ENCODE results near the gene VWA8.

The VWA8 gene

DNA sequence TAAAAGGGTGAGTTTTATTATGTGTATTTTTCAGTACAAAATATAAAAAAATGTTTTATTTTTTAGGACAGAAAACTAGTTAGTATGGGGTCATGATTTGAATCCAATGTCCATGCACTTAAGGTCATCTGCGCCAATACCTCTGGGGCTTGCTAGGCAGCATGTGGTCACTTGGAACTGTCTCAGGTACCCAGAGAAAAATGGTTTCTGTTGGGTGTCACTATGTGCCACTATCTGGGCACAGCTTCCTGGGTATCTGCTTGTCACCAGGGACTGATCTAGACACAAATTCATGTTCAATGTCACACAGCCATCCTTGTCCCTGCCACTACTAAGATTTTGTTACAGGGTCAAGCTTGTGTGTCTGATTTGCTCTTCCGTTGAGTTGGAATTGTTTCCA lies 403.2 kb downstream of the VWA8 start:
- Histone ChIP-seq H3K9me3 (ENCODE audit: control insufficient read depth, insufficient read depth, low read length) (no peaks in the 10 kb centered on the region), H3K36me3 (ENCODE audit: control insufficient read depth, insufficient read depth, low read length) (no peaks in the 10 kb centered on the region), H3K27me3 (ENCODE audit: control insufficient read depth, insufficient read depth, low read length) (no peaks in the 10 kb centered on the region), H3K9ac (ENCODE audit: low read depth, low read length) (no peak overlapping the region), H3K4me3 (ENCODE audit: low read depth, low read length) (no peak overlapping the region), H3K4me1 (ENCODE audit: control insufficient read depth, insufficient read depth, low read length) (no peaks in the 10 kb centered on the region), H3K27ac (ENCODE audit: low read depth, low read length) (no peak overlapping the region)

DNA sequence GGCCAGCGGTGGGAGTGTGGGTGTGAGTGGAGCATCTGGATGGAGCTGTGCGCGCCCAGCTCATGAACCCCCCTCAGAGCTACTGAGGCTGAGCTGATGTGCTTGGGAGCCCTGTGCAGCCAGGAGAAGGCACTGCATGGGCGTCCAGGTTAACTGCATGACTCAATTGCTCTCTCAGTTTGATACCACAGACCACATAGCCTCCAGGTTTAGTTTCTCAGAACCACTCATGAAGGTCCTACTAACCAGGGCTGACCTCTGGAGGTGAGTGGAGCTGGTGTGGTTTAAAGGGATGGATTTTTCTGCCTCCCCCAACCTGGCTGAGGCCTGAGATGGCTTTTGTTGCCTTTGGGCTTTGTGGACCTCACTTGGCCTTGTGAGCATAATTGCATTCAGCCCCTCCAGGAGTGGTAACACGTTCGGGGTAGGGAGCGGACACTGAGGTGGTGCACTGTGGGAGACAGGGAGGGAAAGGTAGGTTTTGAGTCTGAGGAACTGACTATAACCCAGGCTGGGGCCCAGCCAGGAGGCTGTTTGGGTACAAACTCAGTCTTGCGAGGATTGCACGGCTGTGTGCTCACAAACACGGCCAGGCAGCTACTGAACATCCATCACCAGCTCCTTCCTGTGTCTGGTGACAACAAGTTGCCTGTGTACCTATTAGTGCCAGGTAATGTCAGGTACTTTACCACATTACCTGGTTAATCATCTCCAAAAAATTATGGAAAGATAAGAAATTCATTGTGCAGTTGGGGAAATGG lies 406.1 kb downstream of the VWA8 start:
- Histone ChIP-seq H3K9ac (ENCODE audit: low read depth, low read length) (no peak overlapping the region), H3K36me3 (ENCODE audit: control insufficient read depth, insufficient read depth, low read length) (no peaks in the 10 kb centered on the region), H3K4me1 (ENCODE audit: control insufficient read depth, insufficient read depth, low read length) (no peaks in the 10 kb centered on the region), H3K9me3 (ENCODE audit: control insufficient read depth, insufficient read depth, low read length) (no peaks in the 10 kb centered on the region), H3K27me3 (ENCODE audit: control insufficient read depth, insufficient read depth, low read length) (no peaks in the 10 kb centered on the region), H3K27ac (ENCODE audit: low read depth, low read length) (no peak overlapping the region), H3K4me3 (ENCODE audit: low read depth, low read length) (no peak overlapping the region)

DNA sequence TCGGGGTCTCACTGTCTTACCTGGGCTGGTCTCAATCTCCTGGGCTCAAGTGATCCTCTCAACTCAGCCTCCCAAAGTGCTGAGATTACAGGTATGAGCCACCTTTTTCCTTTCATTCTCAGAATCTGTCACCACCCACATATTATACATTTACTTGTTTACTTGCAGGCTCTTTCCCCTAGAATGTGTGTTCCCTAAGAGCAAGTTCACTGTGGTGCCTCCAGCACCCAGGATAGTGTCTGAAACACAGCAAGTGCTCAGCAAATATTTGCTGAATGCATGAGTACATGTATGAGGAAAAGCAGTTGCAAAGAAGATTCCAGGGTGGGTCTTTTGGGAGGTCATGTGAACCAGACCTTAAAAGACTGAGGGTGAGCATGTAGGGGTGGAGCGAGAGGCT lies 406.7 kb downstream of the VWA8 start:
- Histone ChIP-seq H3K4me3 (ENCODE audit: low read depth, low read length) (no peak overlapping the region), H3K9ac (ENCODE audit: low read depth, low read length) (no peak overlapping the region), H3K4me1 (ENCODE audit: control insufficient read depth, insufficient read depth, low read length) (no peaks in the 10 kb centered on the region)

DNA sequence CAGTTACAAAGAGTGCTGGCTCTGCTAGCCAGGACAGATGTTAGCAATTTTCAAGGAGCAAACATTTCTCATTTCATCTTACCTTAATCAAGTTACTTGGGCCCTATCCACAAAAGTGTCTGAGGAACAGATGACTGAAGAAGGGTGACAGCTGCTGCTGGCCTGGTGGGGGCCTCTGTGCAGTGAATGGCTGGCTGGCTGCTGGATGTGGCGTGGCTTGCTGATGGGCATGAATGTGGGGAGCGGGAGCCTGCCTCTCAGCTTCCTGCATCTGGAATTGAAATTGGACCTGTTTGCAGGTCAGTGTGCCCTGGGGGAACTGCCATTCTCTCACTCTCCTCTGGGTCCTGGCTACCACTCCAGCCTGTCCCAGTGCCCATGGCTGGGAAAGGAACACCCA lies 408.9 kb downstream of the VWA8 start:
- H3K36me3 ChIP-seq (ENCODE audit: control insufficient read depth, insufficient read depth, low read length): no peaks in the 10 kb centered on the region
- H3K4me3 ChIP-seq (ENCODE audit: low read depth, low read length): no peak overlapping the region
- H3K9me3 ChIP-seq (ENCODE audit: control insufficient read depth, insufficient read depth, low read length): no peaks in the 10 kb centered on the region
- no peaks in the 10 kb centered on the region for H3K27me3 ChIP-seq (ENCODE audit: control insufficient read depth, insufficient read depth, low read length)
- H3K27ac ChIP-seq (ENCODE audit: low read depth, low read length): no peak overlapping the region
- H3K9ac ChIP-seq (ENCODE audit: low read depth, low read length): no peak overlapping the region
- H3K4me1 ChIP-seq (ENCODE audit: control insufficient read depth, insufficient read depth, low read length): no peaks in the 10 kb centered on the region; the same call in 1 of the 2 replicates

More for the DNA sequence above, 406.7 kb downstream of the VWA8 start:
- H3K9me3 ChIP-seq (ENCODE audit: control insufficient read depth, insufficient read depth, low read length): no peaks in the 10 kb centered on the region
- H3K27me3 ChIP-seq (ENCODE audit: control insufficient read depth, insufficient read depth, low read length): no peaks in the 10 kb centered on the region
- H3K27ac ChIP-seq (ENCODE audit: low read depth, low read length): no peak overlapping the region
- H3K36me3 ChIP-seq (ENCODE audit: control insufficient read depth, insufficient read depth, low read length): no peaks in the 10 kb centered on the region

DNA sequence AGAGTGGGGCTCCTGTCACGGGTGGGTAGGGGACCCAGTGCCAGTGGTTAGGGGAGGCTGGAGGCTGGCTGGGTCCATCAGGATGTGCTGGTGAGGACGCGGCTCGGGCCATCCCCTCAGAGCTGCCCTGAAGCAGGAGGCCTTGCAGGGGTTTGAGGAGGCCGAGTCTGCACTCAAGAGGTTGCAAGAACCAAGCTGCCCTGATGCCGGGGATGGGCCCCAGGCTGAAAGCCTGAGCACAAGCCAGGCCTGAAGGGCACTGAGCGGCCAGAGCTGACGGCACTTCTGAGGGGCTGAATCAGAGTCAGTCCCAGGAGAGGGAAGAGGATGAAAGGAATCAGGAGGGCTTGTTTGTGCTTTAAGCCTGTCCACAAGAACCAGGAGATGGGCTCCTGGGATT lies 410.6 kb downstream of the VWA8 start:
- Histone ChIP-seq H3K27ac (ENCODE audit: low read depth, low read length) (no peak overlapping the region), H3K4me1 (ENCODE audit: control insufficient read depth, insufficient read depth, low read length) (no peaks in the 10 kb centered on the region; the same call in 1 of the 2 replicates), H3K9ac (ENCODE audit: low read depth, low read length) (no peak overlapping the region), H3K36me3 (ENCODE audit: control insufficient read depth, insufficient read depth, low read length) (no peaks in the 10 kb centered on the region), H3K9me3 (ENCODE audit: control insufficient read depth, insufficient read depth, low read length) (no peaks in the 10 kb centered on the region), H3K4me3 (ENCODE audit: low read depth, low read length) (no peak overlapping the region), H3K27me3 (ENCODE audit: control insufficient read depth, insufficient read depth, low read length) (no peaks in the 10 kb centered on the region)

DNA sequence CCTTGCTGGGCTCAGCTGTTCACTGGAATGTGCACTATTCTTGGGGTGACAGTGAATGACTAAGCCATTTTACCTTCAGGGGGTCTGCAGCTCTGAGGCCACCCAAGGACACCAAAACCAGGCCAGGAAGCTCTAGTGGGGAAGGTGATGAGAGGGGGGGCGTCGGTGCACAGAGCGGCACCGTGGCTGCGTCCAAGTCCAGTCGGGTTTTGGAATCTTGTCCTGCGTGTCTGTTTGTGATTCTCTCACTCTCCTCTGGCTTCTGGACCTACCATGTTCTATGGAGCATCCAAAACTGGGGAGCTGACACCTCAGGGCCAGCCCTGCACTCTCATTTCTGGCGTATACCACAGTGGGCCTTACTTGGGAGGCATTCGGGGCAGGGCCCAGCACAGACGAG lies 411.4 kb downstream of the VWA8 start:
- no peaks in the 10 kb centered on the region for H3K9me3 ChIP-seq (ENCODE audit: control insufficient read depth, insufficient read depth, low read length)
- no peaks in the 10 kb centered on the region for H3K27me3 ChIP-seq (ENCODE audit: control insufficient read depth, insufficient read depth, low read length)
- H3K27ac ChIP-seq (ENCODE audit: low read depth, low read length): no peak overlapping the region
- no peak overlapping the region for H3K4me3 ChIP-seq (ENCODE audit: low read depth, low read length)
- no peaks in the 10 kb centered on the region; the same call in 1 of the 2 replicates for H3K4me1 ChIP-seq (ENCODE audit: control insufficient read depth, insufficient read depth, low read length)
- H3K36me3 ChIP-seq (ENCODE audit: control insufficient read depth, insufficient read depth, low read length): no peaks in the 10 kb centered on the region
- no peak overlapping the region for H3K9ac ChIP-seq (ENCODE audit: low read depth, low read length)

DNA sequence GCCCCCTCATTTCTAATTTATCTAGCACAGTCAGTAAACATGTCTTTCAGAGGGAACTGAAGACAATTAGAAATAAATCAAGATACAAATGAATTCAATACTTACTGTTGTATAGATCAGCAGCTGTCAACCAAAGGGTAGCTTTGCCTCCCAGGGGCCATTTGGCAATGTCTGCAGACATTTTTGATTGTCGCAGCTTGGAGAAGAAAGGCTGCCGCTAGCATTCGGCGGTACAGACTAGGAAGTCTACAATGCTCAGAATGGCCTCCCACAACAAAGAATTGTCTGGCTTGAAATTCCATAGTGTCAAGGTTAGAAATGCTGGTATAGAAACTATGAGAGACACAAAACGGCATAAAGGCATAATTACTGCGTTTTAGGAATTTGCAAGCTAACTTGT lies 412.0 kb downstream of the VWA8 start:
- H3K4me3 ChIP-seq (ENCODE audit: low read depth, low read length): no peak overlapping the region
- H3K27me3 ChIP-seq (ENCODE audit: control insufficient read depth, insufficient read depth, low read length): no peaks in the 10 kb centered on the region
- H3K4me1 ChIP-seq (ENCODE audit: control insufficient read depth, insufficient read depth, low read length): no peaks in the 10 kb centered on the region; the same call in 1 of the 2 replicates
- no peak overlapping the region for H3K27ac ChIP-seq (ENCODE audit: low read depth, low read length)
- H3K9me3 ChIP-seq (ENCODE audit: control insufficient read depth, insufficient read depth, low read length): no peaks in the 10 kb centered on the region
- H3K36me3 ChIP-seq (ENCODE audit: control insufficient read depth, insufficient read depth, low read length): no peaks in the 10 kb centered on the region
- H3K9ac ChIP-seq (ENCODE audit: low read depth, low read length): no peak overlapping the region

DNA sequence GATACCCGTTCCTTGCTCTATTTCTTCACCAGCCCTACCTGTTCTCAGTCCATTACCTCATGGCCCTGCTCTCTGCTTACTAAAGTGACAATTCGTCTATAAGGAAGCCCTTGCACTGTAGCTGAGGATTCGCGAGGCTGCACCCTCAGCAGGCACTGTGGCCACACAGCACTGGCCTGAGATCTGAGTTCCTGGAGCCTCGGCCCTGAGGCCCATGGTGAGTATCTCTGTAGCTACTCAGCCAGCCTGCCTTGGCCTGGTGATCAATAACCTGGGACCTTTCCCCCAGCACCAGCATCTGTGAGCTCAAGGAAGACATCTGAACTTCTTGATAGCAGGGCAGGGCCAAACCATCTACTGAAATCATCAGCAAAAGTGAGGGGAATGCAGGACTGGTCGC lies 412.9 kb downstream of the VWA8 start:
- Histone ChIP-seq H3K4me3 (ENCODE audit: low read depth, low read length) (no peak overlapping the region), H3K9ac (ENCODE audit: low read depth, low read length) (no peak overlapping the region), H3K36me3 (ENCODE audit: control insufficient read depth, insufficient read depth, low read length) (no peaks in the 10 kb centered on the region), H3K4me1 (ENCODE audit: control insufficient read depth, insufficient read depth, low read length) (no peaks in the 10 kb centered on the region; the same call in 1 of the 2 replicates), H3K9me3 (ENCODE audit: control insufficient read depth, insufficient read depth, low read length) (no peaks in the 10 kb centered on the region), H3K27me3 (ENCODE audit: control insufficient read depth, insufficient read depth, low read length) (no peaks in the 10 kb centered on the region), H3K27ac (ENCODE audit: low read depth, low read length) (no peak overlapping the region)

DNA sequence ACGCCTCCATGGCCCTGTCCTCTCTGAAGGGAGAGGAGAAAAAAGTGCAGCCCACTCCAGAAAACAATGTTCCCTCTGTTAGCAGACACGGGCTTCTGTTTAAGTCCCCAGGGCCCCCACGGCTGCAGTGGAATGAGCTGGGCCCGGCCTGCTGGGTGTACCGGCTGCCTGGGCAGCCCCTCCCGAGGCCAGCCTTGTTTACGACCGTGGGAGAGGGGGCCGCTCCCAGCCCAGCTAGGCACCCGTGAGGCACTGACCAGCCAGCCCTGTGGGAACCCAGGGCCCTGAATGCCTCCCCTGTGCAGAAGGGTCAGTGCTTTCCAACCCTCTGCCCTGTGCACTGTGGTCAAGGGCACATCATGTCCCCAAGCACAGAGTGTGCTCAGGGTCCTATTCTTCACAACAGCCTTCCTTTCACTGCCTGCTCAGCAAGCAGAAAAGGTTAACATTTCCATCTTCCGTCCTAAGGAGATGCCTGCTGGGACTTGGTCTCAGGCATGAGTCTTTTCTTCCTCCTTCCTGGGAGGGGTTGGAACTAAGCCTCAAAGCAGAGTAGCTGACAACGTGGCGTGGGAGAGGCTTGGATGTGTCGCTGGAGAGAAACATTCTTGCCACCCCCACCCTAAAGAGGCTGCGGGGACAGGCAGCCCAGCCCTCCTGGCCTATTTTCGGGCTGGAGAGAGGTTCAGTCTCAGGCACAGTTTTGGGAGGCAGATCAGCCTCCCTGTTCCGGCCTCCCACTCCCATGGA lies 413.5 kb downstream of the VWA8 start:
- H3K9ac ChIP-seq (ENCODE audit: low read depth, low read length): no peak overlapping the region
- H3K4me1 ChIP-seq (ENCODE audit: control insufficient read depth, insufficient read depth, low read length): no peaks in the 10 kb centered on the region; the same call in 1 of the 2 replicates
- peaks cover 2% of the 10 kb centered on the region; the same call in 1 of the 2 replicates for H3K9me3 ChIP-seq (ENCODE audit: control insufficient read depth, insufficient read depth, low read length)
- no peak overlapping the region for H3K4me3 ChIP-seq (ENCODE audit: low read depth, low read length)
- H3K36me3 ChIP-seq (ENCODE audit: control insufficient read depth, insufficient read depth, low read length): no peaks in the 10 kb centered on the region
- no peak overlapping the region for H3K27ac ChIP-seq (ENCODE audit: low read depth, low read length)
- H3K27me3 ChIP-seq (ENCODE audit: control insufficient read depth, insufficient read depth, low read length): no peaks in the 10 kb centered on the region

DNA sequence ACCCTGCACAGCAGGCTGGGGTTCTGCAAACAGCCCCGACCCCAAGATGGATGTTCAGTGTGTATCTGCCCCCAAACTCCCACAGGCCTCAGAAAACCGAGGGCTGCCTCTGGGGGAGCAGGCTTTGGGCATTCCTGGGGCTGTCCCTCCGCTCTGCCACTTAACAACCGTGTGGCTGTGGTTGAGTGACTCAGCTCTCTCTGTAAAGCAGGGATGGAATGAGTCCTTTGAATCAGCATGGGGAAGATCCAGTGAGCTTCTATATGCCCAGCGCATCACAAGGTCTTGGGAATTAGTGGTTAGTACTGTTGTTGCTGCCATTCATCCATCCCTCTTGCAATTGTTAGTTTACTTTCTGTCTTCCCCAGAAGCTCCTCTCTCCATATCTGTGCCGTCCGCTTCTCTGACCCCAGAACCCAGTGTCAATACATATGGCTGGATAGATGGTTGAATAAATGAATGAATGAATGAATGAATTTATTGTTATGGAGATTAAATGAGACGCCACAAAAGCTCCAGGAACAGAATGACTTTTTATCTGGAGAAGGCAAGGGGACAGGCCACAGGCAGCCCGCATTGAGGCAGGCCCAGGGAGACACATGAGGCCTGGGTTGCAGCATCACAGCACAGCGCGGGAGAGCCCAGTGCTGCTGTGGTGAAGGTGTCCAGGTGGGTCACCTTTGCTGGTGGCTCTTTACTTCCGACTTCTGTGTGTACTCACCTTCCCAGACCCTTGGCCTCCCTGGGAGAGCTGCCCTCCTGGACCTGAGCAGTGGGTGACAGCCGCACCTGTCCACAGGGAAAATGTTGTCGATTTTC lies 414.3 kb downstream of the VWA8 start:
- H3K27me3 ChIP-seq (ENCODE audit: control insufficient read depth, insufficient read depth, low read length): no peaks in the 10 kb centered on the region
- H3K4me1 ChIP-seq (ENCODE audit: control insufficient read depth, insufficient read depth, low read length): no peaks in the 10 kb centered on the region; the same call in 1 of the 2 replicates
- peaks cover 2% of the 10 kb centered on the region; the same call in 1 of the 2 replicates for H3K9me3 ChIP-seq (ENCODE audit: control insufficient read depth, insufficient read depth, low read length)
- no peak overlapping the region for H3K4me3 ChIP-seq (ENCODE audit: low read depth, low read length)
- no peak overlapping the region for H3K9ac ChIP-seq (ENCODE audit: low read depth, low read length)
- no peak overlapping the region for H3K27ac ChIP-seq (ENCODE audit: low read depth, low read length)
- H3K36me3 ChIP-seq (ENCODE audit: control insufficient read depth, insufficient read depth, low read length): no peaks in the 10 kb centered on the region

Measured in HUES48 (cell line).